Heart left ventricle (tissue), 16 donors: ENCODE results near the gene BLOC1S2. TPM values are rescaled to one million over a fixed set of nuclear protein-coding genes. Genes with fewer than 3 reads are reported as not detected.
"Not testable (repeated sequence)": the region's sequence is repeated elsewhere in the genome, so short reads cannot be mapped to it uniquely, and the experiment has no call there.

Source experiments
- ATAC-seq, 4 donors: fragments of 200-7000 bp; cut with Tn5 transposase; one replicate each; pipeline ENCODE4 v1.9.1; 2020 to 2022; ENCODE audit warnings: moderate library complexity in 4 of 4, mild to moderate bottlenecking in 3 of 4, moderate number of reproducible peaks in 1 of 4
- DNase-seq, 5 donors: peaks; one replicate each; pipeline ENCODE4 v3.0.0-alpha.2; 2020
- H3K27ac ChIP-seq, 12 donors: fragments of 200-600 bp; sonication (generic) in 4 of 12; one replicate each; pipeline versions ENCODE4 v1.5.0 to v1.8.0; 2016 to 2022; ENCODE audit warnings: mild to moderate bottlenecking in 2 of 12
- H3K27me3 ChIP-seq, 9 donors: fragments of 200-600 bp; sonication (generic) in 2 of 9; one replicate each; pipeline versions ENCODE4 v1.5.1 to v1.8.0; 2016 to 2022; ENCODE audit warnings: mild to moderate bottlenecking in 3 of 9
- H3K36me3 ChIP-seq, 9 donors: fragments of 200-600 bp; sonication (generic) in 2 of 9; one replicate each; pipeline versions ENCODE4 v1.5.0 to v1.8.0; 2018 to 2022; ENCODE audit warnings: mild to moderate bottlenecking in 2 of 9
- H3K4me1 ChIP-seq, 12 donors: fragments of 200-600 bp; sonication (generic) in 4 of 12; one replicate each; pipeline versions ENCODE4 v1.5.0 to v1.8.0; 2016 to 2022; ENCODE audit warnings: mild to moderate bottlenecking in 3 of 12
- H3K4me3 ChIP-seq, 12 donors: fragments of 200-600 bp; sonication (generic) in 4 of 12; one replicate each; pipeline versions ENCODE4 v1.5.0 to v1.8.0; 2017 to 2022; ENCODE audit warnings: mild to moderate bottlenecking in 9 of 12, moderate library complexity in 4 of 12
- H3K9me3 ChIP-seq, 12 donors: fragments of 200-600 bp; sonication (generic) in 4 of 12; one replicate each; pipeline versions ENCODE4 v1.5.0 to v1.8.0; 2016 to 2022; ENCODE audit warnings: mild to moderate bottlenecking in 1 of 12
- CTCF ChIP-seq, 12 donors: fragments of 200-600 bp; sonication (generic) in 4 of 12; IDR thresholded peaks; one replicate each; pipeline versions ENCODE4 v1.5.0 to v1.8.0; 2018 to 2022; ENCODE audit warnings: antibody characterized with exemption in 12 of 12, mild to moderate bottlenecking in 5 of 12
- POLR2A ChIP-seq, 2 donors: fragments of 450-650 bp; IDR thresholded peaks; one replicate each; pipeline ENCODE4 v1.6.1; 2017; ENCODE audit warnings: antibody characterized with exemption in 2 of 2, mild to moderate bottlenecking in 2 of 2, moderate library complexity in 2 of 2
- WGBS, 4 donors: extraction: QIAGEN DNeasy Blood & Tissue Kit in 2 of 4; methylation state at CpG; one replicate each; pipeline versions ENCODE4 v1.1.5 to v1.1.7; 2013 to 2018; 5-methylcytosine and 5-hydroxymethylcytosine counted together
- intact Hi-C, 10 donors: fragments of 100-400 bp; cut with DNase I; formaldehyde crosslinking; loops; one replicate each; pipeline versions ENCODE4 v1.11.1 to v1.14.2; 2022
- polyA plus RNA-seq, 2 donors: library from polyadenylated mRNA; stranded (reverse); fragments of 200-250 nt; gene quantifications; one replicate each; pipeline ENCODE4 v1.2.3, GENCODE V29; 2013
- total RNA-seq, 9 donors: library from RNA; depleted of rRNA in 2 of 9; stranded (reverse); fragments of >200 nt in 2 of 9; fragmentation: NEBNext Ultra II Directional in 3 of 9; extraction: Animal tissue kit (Norgen Biotek cat#: 25700) in 3 of 9; gene quantifications; one replicate each; pipeline versions ENCODE4 v1.1.0 to v1.2.4, GENCODE V29; 2016 to 2023
- donor health status: ischemic (EF 13 %, LVEDD 7.1; RV severe dilation, severe dysfunction).
- donor health status: healthy with polysubstance abuse.
- donor health status: DM: no; HTN: yes; CAD: no.
- donor health status: DM: no; HTN: no; CAD: no.
- donor health status: ischemic (EF 25% LVEDD 6.9; RV normal size, moderate dysfunction).
- donor health status: ischemic (EF 25% LVEDD 5.7; RV mildly dilated, moderate dysfunction).
- donor health status: healthy.
- donor health status: DM: yes; HTN: yes; CAD: no.
- donor health status: ischemic (EF 35%, LVEDD 5.7; RV mildly dilated, moderate dysfunction).
- donor health status: nonischemic (EF 11% LVEDD 7.7; RV severe dilation, severe dysfunction).
- donor health status: DM: yes; HTN: yes; CAD: no.
- donor health status: PGD.
- donor health status: ischemic (EF 29% LVEDD 5.4; RV normal size, mild dysfunction).
- donor health status: nonischemic (EF 23%, LVEDD 6.1; RV moderate dilation, normal function).

BLOC1S2 gene
- total and polyA plus RNA-seq, 11 donors = 14.6 to 43.8 (median 21.3) TPM

GRCh38 chr10:100293066-100293465, 6.6 kb upstream of the BLOC1S2 start:
- H3K27me3 ChIP-seq = peaks cover 0 to 12% (median 0%) of the 10 kb centered on the region in 9 donors
- H3K4me1 ChIP-seq = peaks cover 0 to 17% (median 0%) of the 10 kb centered on the region in 12 donors
- no peak overlapping the region for H3K4me3 ChIP-seq
- ATAC-seq (no peak), DNase-seq (no peak)
- no peak overlapping the region for H3K27ac ChIP-seq
- TF ChIP-seq CTCF (IDR thresholded peaks at IDR 0.05) (no peak), POLR2A (IDR thresholded peaks at IDR 0.05) (no peak)
- H3K9me3 ChIP-seq = no peaks in the 10 kb centered on the region
- intact Hi-C loops = no loop called here
- H3K36me3 ChIP-seq = no peaks in the 10 kb centered on the region

- peaks cover 0 to 18% (median 0%) of the 10 kb centered on the region in 12 donors for H3K4me1 ChIP-seq
- H3K27ac ChIP-seq = peak overlapping the region in 1 of 12 donors; percentile 65
- H3K27me3 ChIP-seq = peaks cover 0 to 12% (median 0%) of the 10 kb centered on the region in 9 donors
- intact Hi-C loops, H3K36me3 ChIP-seq, ATAC-seq, H3K4me3 ChIP-seq, H3K9me3 ChIP-seq: not testable (repeated sequence)
- peak in 1 of 5 donors; percentile 39 for DNase-seq
- 70 to 84% (median 73%) methylated on average over 4 of the region's 4 CpGs for WGBS, 4 donors
Measured at GRCh38 chr10:100292300-100292699, 5.8 kb upstream of the BLOC1S2 start.

- H3K4me1 ChIP-seq = peaks cover 0 to 25% (median 5%) of the 10 kb centered on the region in 12 donors
- H3K36me3 ChIP-seq = no peaks in the 10 kb centered on the region
- ATAC-seq (no peak), DNase-seq (no peak)
- intact Hi-C loops = no loop called here
- no peak for TF ChIP-seq POLR2A (IDR thresholded peaks at IDR 0.05)
- no peak for TF ChIP-seq CTCF (IDR thresholded peaks at IDR 0.05)
- H3K9me3 ChIP-seq = no peaks in the 10 kb centered on the region
- no peak overlapping the region for H3K4me3 ChIP-seq
- H3K27me3 ChIP-seq = peaks cover 0 to 6% (median 0%) of the 10 kb centered on the region in 9 donors
- WGBS, 4 donors = 63 to 78% (median 73%) methylated on average over 3 of the region's 3 CpGs
- peak overlapping the region in 1 of 12 donors; percentile 65 for H3K27ac ChIP-seq
Measured at GRCh38 chr10:100291356-100291755, 4.9 kb upstream of the BLOC1S2 start.

- 86 to 96% (median 92%) methylated on average over 2 of the region's 2 CpGs for WGBS, 4 donors
- peaks cover 0 to 38% (median 17%) of the 10 kb centered on the region in 12 donors for H3K4me1 ChIP-seq
- no peaks in the 10 kb centered on the region for H3K9me3 ChIP-seq
- intact Hi-C loops = no loop called here
- H3K27me3 ChIP-seq = no peaks in the 10 kb centered on the region
- TF ChIP-seq CTCF (IDR thresholded peaks at IDR 0.05) = no peak
- TF ChIP-seq POLR2A (IDR thresholded peaks at IDR 0.05) = no peak
- no peak overlapping the region for H3K4me3 ChIP-seq
- peaks cover 0 to 2% (median 0%) of the 10 kb centered on the region in 9 donors for H3K36me3 ChIP-seq
- no peak for DNase-seq
- no peak for ATAC-seq
- no peak overlapping the region for H3K27ac ChIP-seq
Measured at GRCh38 chr10:100289641-100290040, 3.2 kb upstream of the BLOC1S2 start.

GRCh38 chr10:100288196-100288595, 1.7 kb upstream of the BLOC1S2 start:
- WGBS, 4 donors = 80 to 86% (median 83%) methylated on average over 5 of the region's 5 CpGs
- intact Hi-C loops = no loop called here

More at GRCh38 chr10:100288196-100288595, 1.7 kb upstream of the BLOC1S2 start:
- Histone ChIP-seq H3K36me3 (peaks cover 0 to 16% (median 4%) of the 10 kb centered on the region in 9 donors), H3K4me1 (peaks cover 2 to 52% (median 25%) of the 10 kb centered on the region in 12 donors), H3K4me3 (no peak overlapping the region), H3K9me3 (no peaks in the 10 kb centered on the region), H3K27me3 (no peaks in the 10 kb centered on the region), H3K27ac (no peak overlapping the region)
- ATAC-seq (no peak), DNase-seq (no peak)
- TF ChIP-seq POLR2A (IDR thresholded peaks at IDR 0.05) = no peak
- TF ChIP-seq CTCF (IDR thresholded peaks at IDR 0.05) = no peak
